ENCODE data around the gene SSBP3. TPM values are rescaled to one million over a fixed set of nuclear protein-coding genes. Genes with fewer than 3 reads are reported as not detected.

The SSBP3 gene
- total RNA-seq, 3 donors from 2014 or later (not counting 1 experiment from before 2014, with no cell fraction given) = 162 to 224 (median 164) TPM

DNA sequence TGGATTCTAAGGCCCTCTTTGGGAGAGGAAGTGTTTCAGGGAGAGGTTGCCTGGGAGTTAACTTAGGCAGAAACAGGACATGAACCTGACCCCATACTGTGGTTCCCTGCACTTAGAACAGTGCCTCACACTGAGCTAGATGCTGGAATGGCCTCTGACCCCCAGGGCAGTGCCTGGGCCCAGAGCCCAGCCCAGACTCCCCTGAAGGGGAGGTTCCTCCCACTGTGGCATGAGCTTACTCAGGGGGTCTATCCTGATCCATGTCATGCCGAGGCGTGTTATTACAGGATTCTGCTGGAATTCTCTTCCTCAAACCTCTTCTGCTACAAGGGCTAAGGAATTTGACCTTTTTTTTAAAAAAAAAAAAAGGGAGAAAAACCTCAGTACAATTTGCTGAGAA is 134.1 kb downstream of the SSBP3 start:
- TF ChIP-seq, protein P1, sequence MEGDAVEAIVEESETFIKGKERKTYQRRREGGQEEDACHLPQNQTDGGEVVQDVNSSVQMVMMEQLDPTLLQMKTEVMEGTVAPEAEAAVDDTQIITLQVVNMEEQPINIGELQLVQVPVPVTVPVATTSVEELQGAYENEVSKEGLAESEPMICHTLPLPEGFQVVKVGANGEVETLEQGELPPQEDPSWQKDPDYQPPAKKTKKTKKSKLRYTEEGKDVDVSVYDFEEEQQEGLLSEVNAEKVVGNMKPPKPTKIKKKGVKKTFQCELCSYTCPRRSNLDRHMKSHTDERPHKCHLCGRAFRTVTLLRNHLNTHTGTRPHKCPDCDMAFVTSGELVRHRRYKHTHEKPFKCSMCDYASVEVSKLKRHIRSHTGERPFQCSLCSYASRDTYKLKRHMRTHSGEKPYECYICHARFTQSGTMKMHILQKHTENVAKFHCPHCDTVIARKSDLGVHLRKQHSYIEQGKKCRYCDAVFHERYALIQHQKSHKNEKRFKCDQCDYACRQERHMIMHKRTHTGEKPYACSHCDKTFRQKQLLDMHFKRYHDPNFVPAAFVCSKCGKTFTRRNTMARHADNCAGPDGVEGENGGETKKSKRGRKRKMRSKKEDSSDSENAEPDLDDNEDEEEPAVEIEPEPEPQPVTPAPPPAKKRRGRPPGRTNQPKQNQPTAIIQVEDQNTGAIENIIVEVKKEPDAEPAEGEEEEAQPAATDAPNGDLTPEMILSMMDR (IDR thresholded peaks at IDR 0.05) = no peak
- H3K4me3 ChIP-seq (ENCODE audit: low read length) = no peak overlapping the region
- no peaks in the 10 kb centered on the region for H3K36me3 ChIP-seq (ENCODE audit: control insufficient read depth, insufficient read depth, low read length)
- H3K4me1 ChIP-seq (ENCODE audit: control insufficient read depth, insufficient read depth, low read length) = peaks cover 9% of the 10 kb centered on the region
- H3K27ac Mint-ChIP-seq = peak overlapping the region; percentile 14 to 62
- ATAC-seq (no peak), DNase-seq (no peak)
- no peaks in the 10 kb centered on the region for H3K9me3 ChIP-seq (ENCODE audit: control insufficient read depth, insufficient read depth, low read length)
- WGBS (ENCODE audit: insufficient coverage) = 100% methylated on average over 2 of the region's 2 CpGs
- no peak overlapping the region for H3K27ac ChIP-seq (ENCODE audit: low read length)
- H3K27me3 Mint-ChIP-seq (ENCODE audit: low read depth in 2 of 2) = no peaks in the 10 kb centered on the region
- H3K9me3 Mint-ChIP-seq = no peaks in the 10 kb centered on the region
- H3K4me1 Mint-ChIP-seq = peaks cover 73 to 74% of the 10 kb centered on the region in 2 donors
- no peaks in the 10 kb centered on the region for H3K36me3 Mint-ChIP-seq
- no peaks in the 10 kb centered on the region for H3K27me3 ChIP-seq (ENCODE audit: control insufficient read depth, insufficient read depth, low read length)
- intact Hi-C loops (cut with micrococcal nuclease) = no loop called here
- no peak overlapping the region for H3K4me3 Mint-ChIP-seq

DNA sequence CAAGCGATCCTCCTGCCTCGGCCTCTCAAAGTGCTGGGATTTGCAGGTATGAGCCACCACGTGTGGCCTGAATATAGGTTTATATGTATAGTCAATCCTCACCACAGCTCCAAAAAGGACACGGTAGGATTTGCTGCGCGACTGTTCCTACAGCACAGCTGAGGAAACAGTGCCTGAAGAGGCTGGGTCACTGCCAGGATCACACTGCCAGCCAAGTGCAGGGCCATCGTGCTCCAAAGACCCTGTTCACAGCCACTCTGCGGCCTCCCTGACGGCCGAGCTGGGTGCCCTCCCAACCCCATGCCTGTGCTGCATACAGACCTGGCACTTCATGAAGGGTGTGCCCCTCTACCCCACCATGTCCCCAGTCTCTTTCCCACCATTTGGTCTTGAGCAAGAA is 134.9 kb downstream of the SSBP3 start:
- no peaks in the 10 kb centered on the region for H3K36me3 Mint-ChIP-seq
- H3K9me3 Mint-ChIP-seq = no peaks in the 10 kb centered on the region
- DNase-seq (no peak), ATAC-seq (no peak)
- H3K36me3 ChIP-seq (ENCODE audit: control insufficient read depth, insufficient read depth, low read length) = no peaks in the 10 kb centered on the region
- TF ChIP-seq, protein P1 (IDR thresholded peaks at IDR 0.05) = no peak
- H3K4me1 ChIP-seq (ENCODE audit: control insufficient read depth, insufficient read depth, low read length) = peaks cover 3% of the 10 kb centered on the region
- no peaks in the 10 kb centered on the region for H3K9me3 ChIP-seq (ENCODE audit: control insufficient read depth, insufficient read depth, low read length)
- intact Hi-C loops (cut with micrococcal nuclease) = no loop called here
- no peak overlapping the region for H3K4me3 Mint-ChIP-seq
- H3K27ac Mint-ChIP-seq = peak overlapping the region in 1 of 2 donors; percentile 62
- H3K4me1 Mint-ChIP-seq = peaks cover 67 to 69% of the 10 kb centered on the region in 2 donors
- no peaks in the 10 kb centered on the region for H3K27me3 ChIP-seq (ENCODE audit: control insufficient read depth, insufficient read depth, low read length)
- 93% methylated on average over 9 of the region's 10 CpGs for WGBS (ENCODE audit: insufficient coverage)
- no peak overlapping the region for H3K27ac ChIP-seq (ENCODE audit: low read length)
- H3K4me3 ChIP-seq (ENCODE audit: low read length) = no peak overlapping the region
- H3K27me3 Mint-ChIP-seq (ENCODE audit: low read depth in 2 of 2) = no peaks in the 10 kb centered on the region

DNA sequence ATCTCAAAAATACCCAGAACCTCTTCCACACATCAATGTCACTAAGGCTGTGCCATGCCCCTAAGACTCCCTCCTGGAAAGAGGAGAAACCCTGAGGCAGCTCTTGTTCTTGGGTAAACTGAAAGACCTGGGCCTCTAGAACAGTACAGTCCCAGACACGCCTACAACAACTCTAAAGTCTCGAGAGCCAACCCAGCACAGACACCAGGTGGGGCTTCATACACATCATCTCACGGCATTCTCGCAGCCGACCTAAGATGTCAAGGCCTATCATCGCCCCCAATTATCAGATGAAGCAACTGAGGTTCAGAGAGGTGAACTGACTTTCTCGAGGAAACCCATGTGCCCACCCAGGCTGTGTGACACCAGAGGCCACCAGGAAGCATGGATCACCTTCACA is 135.7 kb downstream of the SSBP3 start:
- H3K27me3 Mint-ChIP-seq (ENCODE audit: low read depth in 2 of 2) = no peaks in the 10 kb centered on the region
- no peaks in the 10 kb centered on the region for H3K36me3 ChIP-seq (ENCODE audit: control insufficient read depth, insufficient read depth, low read length)
- H3K36me3 Mint-ChIP-seq = no peaks in the 10 kb centered on the region
- ATAC-seq = no peak
- H3K4me3 Mint-ChIP-seq = no peak overlapping the region
- no peak overlapping the region for H3K4me3 ChIP-seq (ENCODE audit: low read length)
- no peaks in the 10 kb centered on the region for H3K27me3 ChIP-seq (ENCODE audit: control insufficient read depth, insufficient read depth, low read length)
- TF ChIP-seq, protein P1 (IDR thresholded peaks at IDR 0.05) = no peak
- no peaks in the 10 kb centered on the region for H3K9me3 Mint-ChIP-seq
- no peaks in the 10 kb centered on the region for H3K9me3 ChIP-seq (ENCODE audit: control insufficient read depth, insufficient read depth, low read length)
- H3K4me1 ChIP-seq (ENCODE audit: control insufficient read depth, insufficient read depth, low read length) = peaks cover 3% of the 10 kb centered on the region
- no peak overlapping the region for H3K27ac ChIP-seq (ENCODE audit: low read length)
- DNase-seq = peak in 1 of 2 donors; percentile 40
- intact Hi-C loops (cut with micrococcal nuclease) = no loop called here
- H3K27ac Mint-ChIP-seq = peak overlapping the region; percentile 66 to 68
- peaks cover 61 to 68% of the 10 kb centered on the region in 2 donors for H3K4me1 Mint-ChIP-seq
- 93% methylated on average over 7 of the region's 7 CpGs for WGBS (ENCODE audit: insufficient coverage)

DNA sequence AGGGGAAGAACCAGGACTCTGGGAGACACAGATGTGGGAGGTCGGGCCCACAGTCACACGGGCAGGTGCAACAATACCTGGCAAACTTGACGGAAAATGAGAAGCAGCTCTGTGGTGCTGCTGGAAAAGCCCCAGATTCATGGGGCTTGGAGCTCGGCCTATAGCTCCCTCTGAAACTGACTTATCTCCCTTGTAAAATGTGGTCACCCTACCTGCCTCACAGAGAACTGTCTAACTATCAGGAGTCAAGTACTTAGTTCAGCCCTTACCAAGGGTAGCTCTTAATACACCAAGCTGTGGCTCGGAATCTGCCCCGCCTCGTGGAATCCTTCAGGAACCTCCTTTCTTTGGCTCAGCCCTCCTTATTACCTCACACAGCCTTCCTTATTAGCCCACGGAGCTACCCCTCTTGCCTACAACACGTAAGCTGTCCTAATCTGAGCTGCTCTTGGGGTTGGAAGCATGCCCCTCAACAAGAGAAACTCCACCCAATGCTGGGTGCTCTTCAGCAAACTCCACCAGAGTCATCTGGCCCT is 137.4 kb downstream of the SSBP3 start:
- peaks cover 5% of the 10 kb centered on the region for H3K4me1 ChIP-seq (ENCODE audit: control insufficient read depth, insufficient read depth, low read length)
- ATAC-seq = no peak
- H3K9me3 ChIP-seq (ENCODE audit: control insufficient read depth, insufficient read depth, low read length) = no peaks in the 10 kb centered on the region
- no peaks in the 10 kb centered on the region for H3K27me3 ChIP-seq (ENCODE audit: control insufficient read depth, insufficient read depth, low read length)
- Mint-ChIP-seq H3K27ac (peak overlapping the region; percentile 66 to 68), H3K4me1 (peaks cover 66 to 73% of the 10 kb centered on the region in 2 donors), H3K27me3 (ENCODE audit: low read depth in 2 of 2) (no peaks in the 10 kb centered on the region), H3K36me3 (no peaks in the 10 kb centered on the region), H3K9me3 (no peaks in the 10 kb centered on the region), H3K4me3 (no peak overlapping the region)
- no peaks in the 10 kb centered on the region for H3K36me3 ChIP-seq (ENCODE audit: control insufficient read depth, insufficient read depth, low read length)
- TF ChIP-seq, protein P1 (IDR thresholded peaks at IDR 0.05) = no peak
- no peak overlapping the region for H3K27ac ChIP-seq (ENCODE audit: low read length)
- no peak for DNase-seq
- intact Hi-C loops (cut with micrococcal nuclease) = no loop called here
- WGBS (ENCODE audit: insufficient coverage) = 95% methylated on average over 9 of the region's 9 CpGs
- no peak overlapping the region for H3K4me3 ChIP-seq (ENCODE audit: low read length)

Data from natural killer cell (primary cell).